ENCODE data around the gene CCT6A.

DNA sequence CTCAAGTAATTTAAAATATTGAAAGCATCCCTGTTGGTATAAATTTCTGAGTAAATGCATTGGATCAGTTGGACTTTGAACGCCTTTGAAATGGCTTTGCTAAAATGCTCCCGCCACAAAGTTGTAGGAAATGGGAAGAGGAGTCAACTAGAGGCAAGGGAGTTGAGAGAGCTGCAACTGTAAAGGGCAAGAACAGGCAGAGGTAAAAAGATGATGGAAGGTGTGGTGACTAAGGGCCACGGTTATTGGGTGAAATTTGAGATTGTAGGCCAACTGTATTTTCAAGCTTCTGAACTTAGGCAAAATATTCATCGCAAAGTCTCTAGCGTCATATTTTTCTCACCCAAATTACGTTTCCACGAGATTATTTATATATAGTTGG is 11.9 kb downstream of the CCT6A start:
- TF ChIP-seq, protein P1, sequence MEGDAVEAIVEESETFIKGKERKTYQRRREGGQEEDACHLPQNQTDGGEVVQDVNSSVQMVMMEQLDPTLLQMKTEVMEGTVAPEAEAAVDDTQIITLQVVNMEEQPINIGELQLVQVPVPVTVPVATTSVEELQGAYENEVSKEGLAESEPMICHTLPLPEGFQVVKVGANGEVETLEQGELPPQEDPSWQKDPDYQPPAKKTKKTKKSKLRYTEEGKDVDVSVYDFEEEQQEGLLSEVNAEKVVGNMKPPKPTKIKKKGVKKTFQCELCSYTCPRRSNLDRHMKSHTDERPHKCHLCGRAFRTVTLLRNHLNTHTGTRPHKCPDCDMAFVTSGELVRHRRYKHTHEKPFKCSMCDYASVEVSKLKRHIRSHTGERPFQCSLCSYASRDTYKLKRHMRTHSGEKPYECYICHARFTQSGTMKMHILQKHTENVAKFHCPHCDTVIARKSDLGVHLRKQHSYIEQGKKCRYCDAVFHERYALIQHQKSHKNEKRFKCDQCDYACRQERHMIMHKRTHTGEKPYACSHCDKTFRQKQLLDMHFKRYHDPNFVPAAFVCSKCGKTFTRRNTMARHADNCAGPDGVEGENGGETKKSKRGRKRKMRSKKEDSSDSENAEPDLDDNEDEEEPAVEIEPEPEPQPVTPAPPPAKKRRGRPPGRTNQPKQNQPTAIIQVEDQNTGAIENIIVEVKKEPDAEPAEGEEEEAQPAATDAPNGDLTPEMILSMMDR (IDR thresholded peaks at IDR 0.05): no peak
- TF ChIP-seq EP300 (IDR thresholded peaks at IDR 0.05) (no peak), MAZ (IDR thresholded peaks at IDR 0.05; ENCODE audit: borderline replicate concordance, low read depth, low read length) (no peak), EHMT2 (IDR thresholded peaks at IDR 0.05; ENCODE audit: low read depth) (no peak), POLR2A (IDR thresholded peaks at IDR 0.05; ENCODE audit: low read length) (no peak), RAD21 (conservative IDR thresholded peaks at IDR 0.05 in 1 of 2, IDR thresholded peaks at IDR 0.05 in 1 of 2) (no peak), ESRRA (IDR thresholded peaks at IDR 0.05; ENCODE audit: borderline replicate concordance, low read length) (no peak), CEBPB (IDR thresholded peaks at IDR 0.05) (no peak), JUN (IDR thresholded peaks at IDR 0.05) (no peak), CHD2 (IDR thresholded peaks at IDR 0.05; ENCODE audit: low read length, partially characterized antibody) (no peak)
- TF ChIP-seq, protein P2, sequence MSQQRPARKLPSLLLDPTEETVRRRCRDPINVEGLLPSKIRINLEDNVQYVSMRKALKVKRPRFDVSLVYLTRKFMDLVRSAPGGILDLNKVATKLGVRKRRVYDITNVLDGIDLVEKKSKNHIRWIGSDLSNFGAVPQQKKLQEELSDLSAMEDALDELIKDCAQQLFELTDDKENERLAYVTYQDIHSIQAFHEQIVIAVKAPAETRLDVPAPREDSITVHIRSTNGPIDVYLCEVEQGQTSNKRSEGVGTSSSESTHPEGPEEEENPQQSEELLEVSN (IDR thresholded peaks at IDR 0.05; ENCODE audit: borderline replicate concordance, low read depth): no peak
- TF ChIP-seq, protein P3, sequence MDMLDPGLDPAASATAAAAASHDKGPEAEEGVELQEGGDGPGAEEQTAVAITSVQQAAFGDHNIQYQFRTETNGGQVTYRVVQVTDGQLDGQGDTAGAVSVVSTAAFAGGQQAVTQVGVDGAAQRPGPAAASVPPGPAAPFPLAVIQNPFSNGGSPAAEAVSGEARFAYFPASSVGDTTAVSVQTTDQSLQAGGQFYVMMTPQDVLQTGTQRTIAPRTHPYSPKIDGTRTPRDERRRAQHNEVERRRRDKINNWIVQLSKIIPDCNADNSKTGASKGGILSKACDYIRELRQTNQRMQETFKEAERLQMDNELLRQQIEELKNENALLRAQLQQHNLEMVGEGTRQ (IDR thresholded peaks at IDR 0.05): no peak
